ENCODE measurements around the gene COL6A1. TPM values are rescaled to one million over a fixed set of nuclear protein-coding genes. Genes with fewer than 3 reads are reported as not detected.
A peak's percentile ranks its signal among the peaks of the same experiment; 100 is the strongest.

The COL6A1 gene
- total RNA-seq, 1 donor, result 538 TPM

- no peak overlapping the region for H3K4me3 ChIP-seq (ENCODE audit: low read depth, low read length)
- no peak for DNase-seq (ENCODE audit: low read depth)
- no peak for TF ChIP-seq CTCF (IDR thresholded peaks at IDR 0.05; ENCODE audit: insufficient read depth, low read depth, low read length)
Observed at GRCh38 chr21:45966791-45967394, 14.7 kb upstream of the COL6A1 start.

- DNase-seq (ENCODE audit: low read depth), result no peak
- no peak overlapping the region for H3K4me3 ChIP-seq (ENCODE audit: low read depth, low read length)
- no peak for TF ChIP-seq CTCF (IDR thresholded peaks at IDR 0.05; ENCODE audit: insufficient read depth, low read depth, low read length)
Observed at GRCh38 chr21:45969921-45970673, 11.5 kb upstream of the COL6A1 start.

GRCh38 chr21:45970674-45971615, 10.6 kb upstream of the COL6A1 start:
- no peak overlapping the region for H3K4me3 ChIP-seq (ENCODE audit: low read depth, low read length)
- TF ChIP-seq CTCF (IDR thresholded peaks at IDR 0.05; ENCODE audit: insufficient read depth, low read depth, low read length), result peak; percentile 94
- DNase-seq (ENCODE audit: low read depth), result peak; percentile 60

GRCh38 chr21:45971616-45972352, 9.8 kb upstream of the COL6A1 start:
- no peak for TF ChIP-seq CTCF (IDR thresholded peaks at IDR 0.05; ENCODE audit: insufficient read depth, low read depth, low read length)
- H3K4me3 ChIP-seq (ENCODE audit: low read depth, low read length), result no peak overlapping the region

GRCh38 chr21:45972353-45972715, 9.2 kb upstream of the COL6A1 start:
- TF ChIP-seq CTCF (IDR thresholded peaks at IDR 0.05; ENCODE audit: insufficient read depth, low read depth, low read length), result no peak
- H3K4me3 ChIP-seq (ENCODE audit: low read depth, low read length), result peak overlapping the region; percentile 48
- no peak for DNase-seq (ENCODE audit: low read depth)

More at GRCh38 chr21:45971616-45972352, 9.8 kb upstream of the COL6A1 start:
- peak; percentile 94 for DNase-seq (ENCODE audit: low read depth)

All from fibroblast of villous mesenchyme (primary cell).